Ectodermal cell (in vitro differentiated cells): ENCODE data around the gene NAPSA.
"Not testable (repeated sequence)": the region's sequence is repeated elsewhere in the genome, so short reads cannot be mapped to it uniquely, and the experiment has no call there.

ENCODE experiments used
- H3K27ac ChIP-seq: 2 replicates; pipeline ENCODE4 v1.7.0; 2013; ENCODE audit warnings: mild to moderate bottlenecking, low read depth, low read length; ENCODE audit not compliant: insufficient read depth, poor library complexity, severe bottlenecking
- H3K27me3 ChIP-seq: 2 replicates; pipeline ENCODE4 v1.7.0; 2013; ENCODE audit warnings: mild to moderate bottlenecking, low read length; ENCODE audit not compliant: insufficient read depth, control insufficient read depth, poor library complexity, severe bottlenecking
- H3K36me3 ChIP-seq: one replicate; pipeline ENCODE4 v1.7.0; 2013; ENCODE audit warnings: low read length; ENCODE audit not compliant: control insufficient read depth, insufficient read depth
- H3K4me1 ChIP-seq: one replicate; pipeline ENCODE4 v1.7.0; 2013; ENCODE audit warnings: low read length; ENCODE audit not compliant: control insufficient read depth, insufficient read depth
- H3K4me3 ChIP-seq: 2 replicates; pipeline ENCODE4 v1.7.0; 2013; ENCODE audit warnings: low read depth, low read length, control low read depth; ENCODE audit not compliant: insufficient read depth
- H3K9me3 ChIP-seq: 2 replicates; pipeline ENCODE4 v1.7.0; 2013; ENCODE audit warnings: mild to moderate bottlenecking, low read length, moderate library complexity; ENCODE audit not compliant: control insufficient read depth
- WGBS, 2 experiments: methylation state at CpG; one replicate each; pipeline ENCODE4 v1.1.7; 2013; ENCODE audit warnings: missing lambda C conversion rate in 2 of 2; 5-methylcytosine and 5-hydroxymethylcytosine counted together

The NAPSA gene

GRCh38 chr19:50401605-50402450, 36.4 kb upstream of the NAPSA start:
- WGBS, 2 experiments, result 95 to 96% methylated on average over 48 of the region's 48 CpGs
- no peak overlapping the region for H3K4me3 ChIP-seq

GRCh38 chr19:50399368-50399745, 33.9 kb upstream of the NAPSA start:
- Histone ChIP-seq H3K9me3 (no peaks in the 10 kb centered on the region), H3K27ac (no peak overlapping the region), H3K36me3 (peaks cover 10% of the 10 kb centered on the region), H3K27me3 (no peaks in the 10 kb centered on the region), H3K4me1 (no peaks in the 10 kb centered on the region), H3K4me3 (no peak overlapping the region)
- WGBS, 2 experiments, result 97% methylated on average over 10 of the region's 10 CpGs

More at GRCh38 chr19:50401605-50402450, 36.4 kb upstream of the NAPSA start:
- H3K4me1 ChIP-seq, result no peaks in the 10 kb centered on the region
- no peak overlapping the region for H3K27ac ChIP-seq
- H3K9me3 ChIP-seq, result no peaks in the 10 kb centered on the region
- H3K36me3 ChIP-seq, result peaks cover 20% of the 10 kb centered on the region
- no peaks in the 10 kb centered on the region for H3K27me3 ChIP-seq

GRCh38 chr19:50398675-50399367, 33.4 kb upstream of the NAPSA start:
- peaks cover 10% of the 10 kb centered on the region for H3K36me3 ChIP-seq
- H3K27me3 ChIP-seq, result no peaks in the 10 kb centered on the region
- no peaks in the 10 kb centered on the region for H3K9me3 ChIP-seq
- H3K4me3 ChIP-seq, result no peak overlapping the region
- H3K4me1 ChIP-seq, result no peaks in the 10 kb centered on the region
- WGBS, 2 experiments, result 94 to 96% methylated on average over 13 of the region's 13 CpGs
- H3K27ac ChIP-seq, result no peak overlapping the region

- no peaks in the 10 kb centered on the region for H3K27me3 ChIP-seq
- WGBS, 2 experiments, result 95 to 98% methylated on average over 9 of the region's 9 CpGs
- H3K36me3 ChIP-seq, result peaks cover 10% of the 10 kb centered on the region
- H3K4me3 ChIP-seq, result no peak overlapping the region
- H3K27ac ChIP-seq, result no peak overlapping the region
- H3K4me1 ChIP-seq, result no peaks in the 10 kb centered on the region
- no peaks in the 10 kb centered on the region for H3K9me3 ChIP-seq
These were observed 28.6 kb upstream of the NAPSA start for GRCh38 chr19:50394017-50394416.

GRCh38 chr19:50393589-50393988, 28.1 kb upstream of the NAPSA start:
- H3K27ac ChIP-seq, result no peak overlapping the region
- no peaks in the 10 kb centered on the region for H3K27me3 ChIP-seq
- H3K4me1 ChIP-seq, result no peaks in the 10 kb centered on the region
- peaks cover 10% of the 10 kb centered on the region for H3K36me3 ChIP-seq
- no peak overlapping the region for H3K4me3 ChIP-seq
- WGBS, 2 experiments, result 94 to 98% methylated on average over 4 of the region's 4 CpGs
- H3K9me3 ChIP-seq, result no peaks in the 10 kb centered on the region

GRCh38 chr19:50392759-50393158, 27.3 kb upstream of the NAPSA start:
- H3K4me3 ChIP-seq, result no peak overlapping the region
- 95 to 99% methylated on average over 5 of the region's 5 CpGs for WGBS, 2 experiments
- no peaks in the 10 kb centered on the region for H3K4me1 ChIP-seq
- H3K36me3 ChIP-seq, result peaks cover 12% of the 10 kb centered on the region
- H3K9me3 ChIP-seq, result no peaks in the 10 kb centered on the region
- H3K27me3 ChIP-seq, result no peaks in the 10 kb centered on the region
- no peak overlapping the region for H3K27ac ChIP-seq

- not testable (repeated sequence) for H3K27me3 ChIP-seq, H3K4me1 ChIP-seq, H3K27ac ChIP-seq, H3K4me3 ChIP-seq, H3K9me3 ChIP-seq
- H3K36me3 ChIP-seq, result peaks cover 15% of the 10 kb centered on the region
- 95 to 96% methylated on average over 22 to 23 of the region's 23 CpGs for WGBS, 2 experiments
These were observed 25.5 kb upstream of the NAPSA start for GRCh38 chr19:50390952-50391351.

GRCh38 chr19:50390295-50390694, 24.9 kb upstream of the NAPSA start:
- H3K4me3 ChIP-seq, H3K27me3 ChIP-seq, H3K27ac ChIP-seq, H3K9me3 ChIP-seq, H3K4me1 ChIP-seq: not testable (repeated sequence)
- 93 to 97% methylated on average over 3 of the region's 3 CpGs for WGBS, 2 experiments
- H3K36me3 ChIP-seq, result peaks cover 15% of the 10 kb centered on the region

- 93 to 96% methylated on average over 8 of the region's 8 CpGs for WGBS, 2 experiments
These were observed 22.4 kb upstream of the NAPSA start for GRCh38 chr19:50387868-50388245.

GRCh38 chr19:50387176-50387867, 21.9 kb upstream of the NAPSA start:
- peaks cover 14% of the 10 kb centered on the region for H3K36me3 ChIP-seq
- H3K4me3 ChIP-seq, result no peak overlapping the region
- no peak overlapping the region for H3K27ac ChIP-seq
- 94% methylated on average over 21 of the region's 21 CpGs for WGBS, 2 experiments
- no peaks in the 10 kb centered on the region for H3K27me3 ChIP-seq
- peaks cover 7% of the 10 kb centered on the region for H3K4me1 ChIP-seq
- no peaks in the 10 kb centered on the region for H3K9me3 ChIP-seq

More at GRCh38 chr19:50387868-50388245, 22.4 kb upstream of the NAPSA start:
- H3K9me3 ChIP-seq, result no peaks in the 10 kb centered on the region
- no peaks in the 10 kb centered on the region for H3K27me3 ChIP-seq
- H3K4me3 ChIP-seq, result no peak overlapping the region
- peaks cover 15% of the 10 kb centered on the region for H3K36me3 ChIP-seq
- H3K27ac ChIP-seq, result no peak overlapping the region
- H3K4me1 ChIP-seq, result peaks cover 7% of the 10 kb centered on the region
